HG03575 (cell line): Measurements from ENCODE around the gene TNRC6B.
"Not testable (repeated sequence)": the region's sequence is repeated elsewhere in the genome, so short reads cannot be mapped to it uniquely, and the experiment has no call there.

Experiments
- ATAC-seq: cut with Tn5 transposase; IDR thresholded peaks from one replicate; pipeline ENCODE4 v1.9.1; 2021; ENCODE audit not compliant: unreplicated experiment, insufficient number of reproducible peaks, low FRiP score; ENCODE audit errors: extremely low read depth

TNRC6B gene

GRCh38 chr22:40203572-40203971 lies 25.8 kb downstream of the TNRC6B start:
- no peak for ATAC-seq

GRCh38 chr22:40204321-40205116 lies 26.8 kb downstream of the TNRC6B start:
- ATAC-seq, result no peak

GRCh38 chr22:40206561-40206960 lies 28.8 kb downstream of the TNRC6B start:
- no peak for ATAC-seq

- no peak for ATAC-seq
Measured at GRCh38 chr22:40210818-40211217, 33.1 kb downstream of the TNRC6B start.

GRCh38 chr22:40211476-40212054 lies 33.8 kb downstream of the TNRC6B start:
- no peak for ATAC-seq

GRCh38 chr22:40212121-40212520 lies 34.4 kb downstream of the TNRC6B start:
- no peak for ATAC-seq

GRCh38 chr22:40213478-40213877 lies 35.8 kb downstream of the TNRC6B start:
- no peak for ATAC-seq

GRCh38 chr22:40215266-40215665 lies 37.5 kb downstream of the TNRC6B start:
- ATAC-seq, result no peak

GRCh38 chr22:40216041-40216756 lies 38.5 kb downstream of the TNRC6B start:
- no peak for ATAC-seq

GRCh38 chr22:40218152-40218551 lies 40.4 kb downstream of the TNRC6B start:
- ATAC-seq, result no peak

GRCh38 chr22:40218723-40219294 lies 41.1 kb downstream of the TNRC6B start:
- ATAC-seq, result no peak

- no peak for ATAC-seq
Measured at GRCh38 chr22:40220316-40221054, 42.8 kb downstream of the TNRC6B start.

GRCh38 chr22:40221055-40221414 lies 43.3 kb downstream of the TNRC6B start:
- no peak for ATAC-seq

GRCh38 chr22:40222979-40223378 lies 45.3 kb downstream of the TNRC6B start:
- ATAC-seq, result not testable (repeated sequence)

GRCh38 chr22:40224702-40225101 lies 47.0 kb downstream of the TNRC6B start:
- ATAC-seq, result no peak

- ATAC-seq, result no peak
Measured at GRCh38 chr22:40226620-40227019, 48.9 kb downstream of the TNRC6B start.

- ATAC-seq, result no peak
Measured at GRCh38 chr22:40231618-40232313, 54.0 kb downstream of the TNRC6B start.

- ATAC-seq, result no peak
Measured at GRCh38 chr22:40232624-40233023, 54.9 kb downstream of the TNRC6B start.

GRCh38 chr22:40233886-40234285 lies 56.2 kb downstream of the TNRC6B start:
- ATAC-seq, result no peak
